ENCODE data around the gene ADGRV1. TPM values are rescaled to one million over a fixed set of nuclear protein-coding genes. Genes with fewer than 3 reads are reported as not detected.

ADGRV1 gene
- total RNA-seq, 1 experiment from 2014 or later, result 6.8 TPM

- Histone ChIP-seq H3K36me3 (ENCODE audit: insufficient read depth, low read length, poor library complexity, severe bottlenecking) (no peaks in the 10 kb centered on the region), H3K27me3 (replicated peaks; ENCODE audit: insufficient read depth, low read depth, low read length, poor library complexity) (no peaks in the 10 kb centered on the region), H3K9me3 (ENCODE audit: low read depth, low read length, poor library complexity, severe bottlenecking) (no peaks in the 10 kb centered on the region), H3K4me1 (ENCODE audit: insufficient read depth, low read length, poor library complexity, severe bottlenecking) (peaks cover 46% of the 10 kb centered on the region), H3K4me3 (ENCODE audit: low read depth, low read length, poor library complexity, severe bottlenecking) (no peak overlapping the region), H3K27ac (ENCODE audit: low read depth, low read length, poor library complexity, severe bottlenecking) (peak overlapping the region; percentile 77)
- no TSS peak for BruUV-seq (replicated peaks)
- peak; percentile 51 for DNase-seq (ENCODE audit: low spot score)
- ChIA-PET POLR2A (ENCODE audit: low non-redundant PET) (no interaction called here), CTCF (interaction anchor here (0.7 kb wide), 1 partner anchor 16 kb away, joined by 8 read pairs; no protein-coding TSS in a partner anchor)
- no peak for TF ChIP-seq CTCF (conservative IDR thresholded peaks at IDR 0.05; ENCODE audit: low read depth, low read length)
- TF ChIP-seq EZH2 (IDR thresholded peaks at IDR 0.05; ENCODE audit: borderline replicate concordance, low read depth, low read length, poor library complexity, severe bottlenecking), result no peak
- intact Hi-C loops (cut with micrococcal nuclease; ENCODE audit: unreplicated experiment), result loop anchor here (5.0 kb wide), 1 partner anchor 306 kb away; no protein-coding TSS in a partner anchor
Observed at GRCh38 chr5:91178461-91178860, 619.9 kb downstream of the ADGRV1 start.

- peaks cover 46% of the 10 kb centered on the region for H3K4me1 ChIP-seq (ENCODE audit: insufficient read depth, low read length, poor library complexity, severe bottlenecking)
- POLR2A ChIA-PET (ENCODE audit: low non-redundant PET), result no interaction called here
- DNase-seq (ENCODE audit: low spot score), result no peak
- no peaks in the 10 kb centered on the region for H3K27me3 ChIP-seq (replicated peaks; ENCODE audit: insufficient read depth, low read depth, low read length, poor library complexity)
- no peaks in the 10 kb centered on the region for H3K9me3 ChIP-seq (ENCODE audit: low read depth, low read length, poor library complexity, severe bottlenecking)
- no peak overlapping the region for H3K4me3 ChIP-seq (ENCODE audit: low read depth, low read length, poor library complexity, severe bottlenecking)
- peak overlapping the region; percentile 77 for H3K27ac ChIP-seq (ENCODE audit: low read depth, low read length, poor library complexity, severe bottlenecking)
- CTCF ChIA-PET, result no interaction called here
- BruUV-seq (replicated peaks), result TSS peak; percentile 90
- intact Hi-C loops (cut with micrococcal nuclease; ENCODE audit: unreplicated experiment), result loop anchor here (1.0 to 5.0 kb wide), 3 partner anchors 78 to 307 kb away; no protein-coding TSS in a partner anchor
- TF ChIP-seq CTCF (conservative IDR thresholded peaks at IDR 0.05; ENCODE audit: low read depth, low read length) (no peak), EZH2 (IDR thresholded peaks at IDR 0.05; ENCODE audit: borderline replicate concordance, low read depth, low read length, poor library complexity, severe bottlenecking) (no peak)
- no peaks in the 10 kb centered on the region for H3K36me3 ChIP-seq (ENCODE audit: insufficient read depth, low read length, poor library complexity, severe bottlenecking)
Observed at GRCh38 chr5:91179018-91179417, 620.4 kb downstream of the ADGRV1 start.

GRCh38 chr5:91180506-91180905 lies 621.9 kb downstream of the ADGRV1 start:
- BruUV-seq (replicated peaks), result no TSS peak
- H3K4me3 ChIP-seq (ENCODE audit: low read depth, low read length, poor library complexity, severe bottlenecking), result no peak overlapping the region
- ChIA-PET POLR2A (ENCODE audit: low non-redundant PET) (interaction anchor here (0.7 kb wide), 2 partner anchors 9 to 203 kb away, joined by 3 read pairs; partner anchors contain the start of gene ARRDC3), CTCF (interaction anchor here (0.9 kb wide), 1 partner anchor 239 kb away, joined by 8 read pairs; no protein-coding TSS in a partner anchor)
- intact Hi-C loops (cut with micrococcal nuclease; ENCODE audit: unreplicated experiment), result loop anchor here (10.0 kb wide), 1 partner anchor 204 kb away; the partner anchor contains the start of gene ARRDC3
- H3K27ac ChIP-seq (ENCODE audit: low read depth, low read length, poor library complexity, severe bottlenecking), result peak overlapping the region; percentile 39
- H3K36me3 ChIP-seq (ENCODE audit: insufficient read depth, low read length, poor library complexity, severe bottlenecking), result no peaks in the 10 kb centered on the region
- H3K4me1 ChIP-seq (ENCODE audit: insufficient read depth, low read length, poor library complexity, severe bottlenecking), result peaks cover 37% of the 10 kb centered on the region
- TF ChIP-seq CTCF (conservative IDR thresholded peaks at IDR 0.05; ENCODE audit: low read depth, low read length) (no peak), EZH2 (IDR thresholded peaks at IDR 0.05; ENCODE audit: borderline replicate concordance, low read depth, low read length, poor library complexity, severe bottlenecking) (no peak)
- H3K27me3 ChIP-seq (replicated peaks; ENCODE audit: insufficient read depth, low read depth, low read length, poor library complexity), result no peaks in the 10 kb centered on the region
- no peaks in the 10 kb centered on the region for H3K9me3 ChIP-seq (ENCODE audit: low read depth, low read length, poor library complexity, severe bottlenecking)
- DNase-seq (ENCODE audit: low spot score), result no peak

All from A673 (cell line).